Trophoblast cell (in vitro differentiated cells and primary cell): ENCODE measurements around the gene GPSM3.

Source experiments
- DNase-seq, 2 donors: peaks; one replicate each; pipeline ENCODE4 v3.0.0-alpha.2; 2016
- H2AFZ ChIP-seq: 2 replicates; pipeline ENCODE4 v1.6.1; 2013; ENCODE audit warnings: low read length, moderate library complexity, mild to moderate bottlenecking; ENCODE audit not compliant: insufficient read depth, poor library complexity
- H2AK5ac ChIP-seq: 2 replicates; pipeline ENCODE4 v1.6.1; 2013; ENCODE audit warnings: mild to moderate bottlenecking, low read length
- H2BK120ac ChIP-seq: 2 replicates; pipeline ENCODE4 v1.6.1; 2013; ENCODE audit warnings: low read length, mild to moderate bottlenecking, moderate library complexity; ENCODE audit not compliant: insufficient read depth, poor library complexity
- H2BK12ac ChIP-seq: 2 replicates; pipeline ENCODE4 v1.6.1; 2013; ENCODE audit warnings: mild to moderate bottlenecking, low read length, moderate library complexity
- H2BK5ac ChIP-seq: 2 replicates; pipeline ENCODE4 v1.6.1; 2013; ENCODE audit warnings: low read length, low read depth, moderate library complexity, mild to moderate bottlenecking; ENCODE audit not compliant: poor library complexity
- H3K14ac ChIP-seq: 2 replicates; pipeline ENCODE4 v1.6.1; 2013; ENCODE audit warnings: mild to moderate bottlenecking, low read length
- H3K18ac ChIP-seq: 2 replicates; pipeline ENCODE4 v1.6.1; 2013; ENCODE audit warnings: mild to moderate bottlenecking, low read length
- H3K23ac ChIP-seq: 2 replicates; pipeline ENCODE4 v1.6.1; 2013; ENCODE audit warnings: low read length
- H3K27ac ChIP-seq: 2 replicates; pipeline ENCODE4 v1.5.1; 2013; ENCODE audit warnings: low read depth, mild to moderate bottlenecking, inconsistent platforms, low read length, moderate library complexity
- H3K27me3 ChIP-seq: 2 replicates; pipeline ENCODE4 v1.6.1; 2013; ENCODE audit warnings: inconsistent platforms, mild to moderate bottlenecking, low read length, moderate library complexity; ENCODE audit not compliant: insufficient read depth
- H3K36me3 ChIP-seq, 2 experiments: 1 replicate in 1 of 2; 2 replicates in 1 of 2; pipeline ENCODE4 v1.6.1; 2013; ENCODE audit warnings: low read length in 2 of 2, mild to moderate bottlenecking in 2 of 2, moderate library complexity in 1 of 2; ENCODE audit not compliant: insufficient read depth in 2 of 2, control insufficient read depth in 1 of 2
- H3K4ac ChIP-seq: 2 replicates; pipeline ENCODE4 v1.6.1; 2013; ENCODE audit warnings: low read depth, mild to moderate bottlenecking, low read length, moderate library complexity
- H3K4me1 ChIP-seq, 2 experiments: 1 replicate in 1 of 2; 2 replicates in 1 of 2; pipeline ENCODE4 v1.6.1; 2013; ENCODE audit warnings: low read length in 2 of 2, mild to moderate bottlenecking in 2 of 2, moderate library complexity in 1 of 2; ENCODE audit not compliant: insufficient read depth in 2 of 2, control insufficient read depth in 1 of 2
- H3K4me2 ChIP-seq: 2 replicates; pipeline ENCODE4 v1.6.1; 2013; ENCODE audit warnings: inconsistent platforms, mild to moderate bottlenecking, low read length, moderate library complexity
- H3K4me3 ChIP-seq: 2 replicates; pipeline ENCODE4 v1.5.1; 2013; ENCODE audit warnings: mild to moderate bottlenecking, low read depth, low read length, inconsistent platforms
- H3K79me1 ChIP-seq: one replicate; pipeline ENCODE4 v1.6.1; 2013; ENCODE audit warnings: low read length
- H3K79me2 ChIP-seq: 2 replicates; pipeline ENCODE4 v1.6.1; 2013; ENCODE audit warnings: low read length, mild to moderate bottlenecking; ENCODE audit not compliant: control insufficient read depth, insufficient read depth, poor library complexity
- H3K9ac ChIP-seq: 2 replicates; pipeline ENCODE4 v1.6.1; 2013; ENCODE audit warnings: mild to moderate bottlenecking, low read length
- H3K9me3 ChIP-seq: 2 replicates; pipeline ENCODE4 v1.6.1; 2013; ENCODE audit warnings: low read depth, mild to moderate bottlenecking, control low read depth, inconsistent platforms, low read length; ENCODE audit not compliant: insufficient read depth
- H4K12ac ChIP-seq: 2 replicates; pipeline ENCODE4 v1.6.1; 2013; ENCODE audit warnings: low read depth, mild to moderate bottlenecking, low read length, moderate library complexity
- H4K8ac ChIP-seq: 2 replicates; pipeline ENCODE4 v1.6.1; 2013; ENCODE audit warnings: low read depth, mild to moderate bottlenecking, low read length, moderate library complexity
- H4K91ac ChIP-seq: one replicate; pipeline ENCODE4 v1.6.1; 2013; ENCODE audit warnings: low read depth, mild to moderate bottlenecking, low read length, moderate library complexity
- WGBS: extraction: QIAGEN DNeasy Blood & Tissue Kit; methylation state at CpG from one replicate; pipeline ENCODE4 v1.1.7; 2013; ENCODE audit warnings: missing lambda C conversion rate; ENCODE audit not compliant: insufficient read length, insufficient coverage; ENCODE audit errors: extremely low coverage; 5-methylcytosine and 5-hydroxymethylcytosine counted together

GPSM3 gene

DNA sequence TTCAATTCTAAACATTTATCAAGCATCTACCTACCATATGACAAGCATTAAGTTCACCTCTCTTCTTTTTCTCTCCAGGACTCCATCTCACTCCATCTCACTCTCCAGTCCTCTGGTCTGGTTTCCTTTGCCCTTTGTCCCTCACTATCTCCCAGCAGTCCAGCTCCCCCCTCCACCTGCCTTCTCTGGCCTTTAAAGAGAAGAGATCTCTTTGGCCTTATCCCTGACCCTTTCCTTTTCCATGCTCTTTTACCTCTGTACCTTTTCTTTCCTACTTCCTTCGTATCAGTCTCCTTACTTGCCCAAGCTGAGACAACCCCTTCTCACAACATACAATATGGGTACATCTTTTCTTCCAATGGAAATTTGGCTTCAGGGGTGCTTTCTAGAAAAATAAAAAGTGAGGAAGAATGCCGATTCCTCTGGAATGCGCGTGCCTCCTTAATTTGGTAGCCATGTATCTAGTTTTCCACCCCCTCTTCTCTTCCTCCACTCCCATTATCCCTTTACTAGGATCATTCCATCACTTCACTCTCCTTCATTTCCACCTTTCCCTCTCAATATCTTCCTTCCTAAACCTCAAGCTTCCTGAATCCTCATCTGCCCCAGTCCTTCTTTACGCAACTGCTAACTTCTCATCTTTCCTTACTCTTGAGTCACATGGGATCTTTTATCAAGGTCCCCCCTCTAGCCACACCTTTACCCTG is 15.8 kb downstream of the GPSM3 start:
- Histone ChIP-seq H3K23ac (no peak overlapping the region), H4K12ac (peak overlapping the region; percentile 39), H3K27ac (peak overlapping the region; percentile 91), H3K14ac (peak overlapping the region; percentile 76), H2BK120ac (peak overlapping the region; percentile 8), H3K4me3 (no peak overlapping the region), H4K91ac (peak overlapping the region; percentile 86), H2BK12ac (peak overlapping the region; percentile 55), H3K18ac (no peak overlapping the region), H3K4me2 (peak overlapping the region; percentile 79), H3K36me3 (peaks cover 10 to 14% of the 10 kb centered on the region in 2 experiments), H3K79me2 (peaks cover 10% of the 10 kb centered on the region), H3K4ac (no peak overlapping the region), H2AK5ac (peak overlapping the region; percentile 69), H3K9me3 (no peaks in the 10 kb centered on the region), H3K4me1 (peaks cover 13 to 32% of the 10 kb centered on the region in 2 experiments), H2AFZ (peak overlapping the region; percentile 37), H3K27me3 (no peaks in the 10 kb centered on the region), H2BK5ac (peak overlapping the region; percentile 62), H3K79me1 (peaks cover 14% of the 10 kb centered on the region), H4K8ac (peak overlapping the region; percentile 91), H3K9ac (peak overlapping the region; percentile 6)
- peak; percentile 9 to 11 for DNase-seq
- WGBS = no CpG with 5 or more reads among the region's 5 CpGs

DNA sequence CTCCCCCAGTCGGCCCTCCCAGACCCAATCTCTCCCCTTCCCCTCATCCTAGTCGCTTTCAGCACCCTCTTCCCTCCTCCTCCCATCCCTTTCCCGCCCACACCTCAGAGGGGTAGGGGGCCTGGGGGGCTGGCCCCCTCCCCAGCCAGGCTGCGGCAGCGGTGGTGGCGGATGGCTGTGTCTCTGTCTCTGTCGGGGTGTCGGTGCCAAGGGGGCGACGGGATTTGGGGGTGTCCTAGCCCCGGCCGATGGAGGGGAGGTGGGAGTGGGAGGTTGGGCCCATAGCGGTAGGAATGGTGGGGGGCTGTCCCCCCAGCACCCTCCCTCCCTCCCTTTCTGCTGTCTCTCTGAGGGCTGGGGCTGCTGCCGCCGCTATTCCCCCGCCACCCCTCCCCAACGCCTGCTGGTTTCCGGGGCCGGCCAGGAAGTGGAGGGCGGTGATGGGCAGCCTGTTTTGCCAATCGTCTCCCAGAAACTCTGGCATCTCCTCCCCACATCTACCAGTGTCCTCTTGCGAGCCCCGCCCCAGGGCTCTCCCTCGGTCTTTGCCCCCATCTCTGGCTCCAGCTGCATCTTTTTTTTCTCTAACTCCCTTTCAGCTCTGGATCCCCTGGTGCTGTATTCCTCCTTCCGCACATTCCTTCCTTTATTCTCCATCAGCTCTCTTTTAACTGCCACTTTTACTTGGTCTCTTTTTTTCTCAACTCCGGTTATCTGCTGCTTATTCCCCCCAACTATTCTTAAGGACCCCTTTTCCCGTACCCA is 16.6 kb downstream of the GPSM3 start, which contains the start of gene AGPAT1:
AGPAT1 (minus strand) TSS at position 374 of the 765 bp plus-strand sequence. CDS start 4,588 bp downstream, outside the sequence.
- Histone ChIP-seq H4K91ac (peak within 1 kb of the TSS; percentile 94), H3K14ac (peak within 1 kb of the TSS; percentile 96), H3K23ac (no peak within 1 kb of the TSS), H2AFZ (peak within 1 kb of the TSS; percentile 97), H2AK5ac (peak within 1 kb of the TSS; percentile 97), H3K4me2 (peak within 1 kb of the TSS; percentile 79), H3K9ac (peak within 1 kb of the TSS; percentile 95), H2BK120ac (peak within 1 kb of the TSS; percentile 87), H3K79me2 (peaks cover 10% of the 10 kb centered on the region), H2BK12ac (peak within 1 kb of the TSS; percentile 55), H3K4me1 (peaks cover 13 to 32% of the 10 kb centered on the region in 2 experiments), H3K27ac (peak within 1 kb of the TSS; percentile 91), H3K9me3 (no peaks in the 10 kb centered on the region), H3K36me3 (peaks cover 9 to 14% of the 10 kb centered on the region in 2 experiments), H3K4ac (peak within 1 kb of the TSS; percentile 92), H2BK5ac (peak within 1 kb of the TSS; percentile 55), H4K8ac (peak within 1 kb of the TSS; percentile 93), H3K79me1 (peaks cover 14% of the 10 kb centered on the region), H3K4me3 (peak within 1 kb of the TSS; percentile 88), H4K12ac (peak within 1 kb of the TSS; percentile 97), H3K27me3 (no peaks in the 10 kb centered on the region), H3K18ac (peak within 1 kb of the TSS; percentile 96)
- DNase-seq = peak; percentile 95 to 97
- WGBS = no CpG with 5 or more reads among the region's 27 CpGs

DNA sequence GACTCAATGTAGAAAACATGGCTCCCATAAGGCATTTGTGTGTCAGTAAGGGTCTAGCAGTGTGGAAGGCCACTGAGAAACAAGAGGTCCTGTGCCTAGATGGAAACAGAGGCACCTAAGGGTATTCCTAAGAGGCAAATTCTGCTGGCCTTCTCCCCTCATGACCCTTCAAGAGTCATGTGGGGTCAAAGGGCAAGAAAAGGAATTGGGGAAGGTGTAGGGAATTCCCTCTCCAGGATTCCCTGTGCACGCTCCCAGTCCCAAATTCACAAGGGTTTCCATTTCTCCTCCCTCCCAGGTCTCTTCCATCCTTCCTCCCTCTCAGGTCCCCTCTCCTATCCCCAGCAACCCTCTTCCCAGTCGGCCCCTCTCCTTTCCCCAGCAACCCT is 17.1 kb downstream of the GPSM3 start:
- H3K27ac ChIP-seq = no peak overlapping the region
- H3K4me2 ChIP-seq = peak overlapping the region; percentile 77
- peak overlapping the region; percentile 97 for H2AFZ ChIP-seq
- peak overlapping the region; percentile 97 for H4K12ac ChIP-seq
- peak overlapping the region; percentile 55 for H2BK5ac ChIP-seq
- H2BK120ac ChIP-seq = peak overlapping the region; percentile 87
- WGBS = no CpG with 5 or more reads among the region's 2 CpGs
- H3K79me1 ChIP-seq = peaks cover 14% of the 10 kb centered on the region
- no peak overlapping the region for H3K23ac ChIP-seq
- peak overlapping the region; percentile 95 for H3K9ac ChIP-seq
- H3K27me3 ChIP-seq = no peaks in the 10 kb centered on the region
- peak overlapping the region; percentile 96 for H3K18ac ChIP-seq
- peak overlapping the region; percentile 94 for H4K91ac ChIP-seq
- H3K36me3 ChIP-seq = peaks cover 13 to 19% of the 10 kb centered on the region in 2 experiments
- no peak overlapping the region for H2BK12ac ChIP-seq
- peaks cover 13 to 32% of the 10 kb centered on the region in 2 experiments for H3K4me1 ChIP-seq
- H2AK5ac ChIP-seq = peak overlapping the region; percentile 97
- DNase-seq = no peak
- peak overlapping the region; percentile 88 for H3K4me3 ChIP-seq
- H3K14ac ChIP-seq = peak overlapping the region; percentile 96
- peak overlapping the region; percentile 93 for H4K8ac ChIP-seq
- no peaks in the 10 kb centered on the region for H3K9me3 ChIP-seq
- H3K4ac ChIP-seq = peak overlapping the region; percentile 92
- H3K79me2 ChIP-seq = peaks cover 10% of the 10 kb centered on the region

DNA sequence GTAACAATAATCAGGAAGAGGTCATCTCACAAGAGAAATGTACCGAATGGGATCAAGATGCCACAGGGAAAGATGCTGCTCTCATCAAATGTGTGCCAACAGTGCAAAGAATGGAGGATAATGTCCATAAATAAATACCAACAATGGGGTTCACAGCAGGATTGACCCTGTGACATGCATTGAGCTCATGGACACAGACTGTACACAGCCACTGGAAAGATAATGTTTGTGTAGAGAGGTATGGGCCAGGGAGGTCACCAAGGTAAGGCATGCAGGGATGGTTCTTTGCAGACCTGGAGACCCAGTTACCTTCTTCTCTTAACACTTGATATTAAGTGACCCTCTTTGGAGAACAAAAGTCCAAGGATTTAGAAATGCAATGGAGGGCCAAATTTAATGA is 18.0 kb downstream of the GPSM3 start:
- Histone ChIP-seq H2BK120ac (no peak overlapping the region), H3K18ac (no peak overlapping the region)
- WGBS = no CpG with 5 or more reads among the region's 1 CpG

More for the DNA sequence above, 18.0 kb downstream of the GPSM3 start:
- H2BK12ac ChIP-seq = no peak overlapping the region
- DNase-seq = no peak
- no peak overlapping the region for H3K4me2 ChIP-seq
- peaks cover 13 to 32% of the 10 kb centered on the region in 2 experiments for H3K4me1 ChIP-seq
- H3K79me1 ChIP-seq = peaks cover 14% of the 10 kb centered on the region
- H2AK5ac ChIP-seq = no peak overlapping the region
- H3K27ac ChIP-seq = no peak overlapping the region
- H2BK5ac ChIP-seq = no peak overlapping the region
- H4K12ac ChIP-seq = no peak overlapping the region
- H2AFZ ChIP-seq = no peak overlapping the region
- H3K79me2 ChIP-seq = peaks cover 10% of the 10 kb centered on the region
- H3K9me3 ChIP-seq = no peaks in the 10 kb centered on the region
- no peak overlapping the region for H4K8ac ChIP-seq
- H3K23ac ChIP-seq = no peak overlapping the region
- no peak overlapping the region for H3K4ac ChIP-seq
- H3K4me3 ChIP-seq = no peak overlapping the region
- no peak overlapping the region for H3K14ac ChIP-seq
- no peak overlapping the region for H3K9ac ChIP-seq
- H3K27me3 ChIP-seq = no peaks in the 10 kb centered on the region
- peaks cover 19 to 22% of the 10 kb centered on the region in 2 experiments for H3K36me3 ChIP-seq
- no peak overlapping the region for H4K91ac ChIP-seq
